Neutrophil (primary cell): ENCODE data around the gene SYNPO2.
"Not testable (repeated sequence)": the region's sequence is repeated elsewhere in the genome, so short reads cannot be mapped to it uniquely, and the experiment has no call there.

Experiments
- H3K27ac ChIP-seq: fragments of 200-600 bp; sonication (generic); 2 replicates; pipeline ENCODE4 v1.5.1; 2016; ENCODE audit warnings: mild to moderate bottlenecking, moderate library complexity
- H3K27me3 ChIP-seq: fragments of 200-600 bp; sonication (generic); 2 replicates; pipeline ENCODE4 v1.6.0; 2016; ENCODE audit warnings: mild to moderate bottlenecking
- H3K36me3 ChIP-seq: fragments of 200-600 bp; sonication (generic); 2 replicates; pipeline ENCODE4 v1.5.1; 2017
- H3K4me1 ChIP-seq, 2 experiments: fragments of 200-600 bp in 1 of 2; sonication (generic) in 1 of 2; 1 replicate in 1 of 2; 2 replicates in 1 of 2; pipeline versions ENCODE4 v1.5.1 to v1.6.1; 2013 to 2016; ENCODE audit warnings: low read depth in 1 of 2, low read length in 1 of 2, mild to moderate bottlenecking in 1 of 2, moderate library complexity in 1 of 2; ENCODE audit not compliant: control insufficient read depth in 1 of 2, insufficient read depth in 1 of 2
- H3K4me3 ChIP-seq, 2 experiments: fragments of 200-600 bp in 1 of 2; sonication (generic) in 1 of 2; 1 replicate in 1 of 2; 2 replicates in 1 of 2; pipeline ENCODE4 v1.5.1; 2013 to 2016; ENCODE audit warnings: low read depth in 1 of 2, low read length in 1 of 2, mild to moderate bottlenecking in 1 of 2, moderate library complexity in 1 of 2
- H3K9me3 ChIP-seq: fragments of 200-600 bp; sonication (generic); 2 replicates; pipeline ENCODE4 v1.5.1; 2016
- CTCF ChIP-seq: fragments of 200-600 bp; sonication (generic); IDR thresholded peaks from 2 replicates; pipeline ENCODE4 v1.5.1; 2016; ENCODE audit warnings: antibody characterized with exemption

SYNPO2 gene

GRCh38 chr4:119041951-119042560 is 153.4 kb downstream of the SYNPO2 start:
- Histone ChIP-seq H3K27ac (no peak overlapping the region), H3K36me3 (no peaks in the 10 kb centered on the region), H3K4me3 (no peak overlapping the region), H3K9me3 (no peaks in the 10 kb centered on the region), H3K27me3 (no peaks in the 10 kb centered on the region), H3K4me1 (no peaks in the 10 kb centered on the region)
- TF ChIP-seq CTCF, result no peak

- Histone ChIP-seq H3K27me3 (no peaks in the 10 kb centered on the region), H3K27ac (no peak overlapping the region), H3K4me3 (no peak overlapping the region), H3K36me3 (no peaks in the 10 kb centered on the region), H3K4me1 (no peaks in the 10 kb centered on the region), H3K9me3 (no peaks in the 10 kb centered on the region)
- no peak for TF ChIP-seq CTCF
These were observed 157.6 kb downstream of the SYNPO2 start for GRCh38 chr4:119046263-119046662.

- not testable (repeated sequence) for H3K27me3 ChIP-seq, H3K36me3 ChIP-seq, H3K4me1 ChIP-seq, H3K9me3 ChIP-seq, H3K27ac ChIP-seq, H3K4me3 ChIP-seq
These were observed 158.4 kb downstream of the SYNPO2 start for GRCh38 chr4:119047059-119047458.

- H3K9me3 ChIP-seq, result no peaks in the 10 kb centered on the region
- no peak for TF ChIP-seq CTCF
- no peak overlapping the region for H3K27ac ChIP-seq
- H3K4me1 ChIP-seq, result no peaks in the 10 kb centered on the region
- H3K36me3 ChIP-seq, result no peaks in the 10 kb centered on the region
- no peak overlapping the region for H3K4me3 ChIP-seq
- no peaks in the 10 kb centered on the region for H3K27me3 ChIP-seq
These were observed 159.8 kb downstream of the SYNPO2 start for GRCh38 chr4:119048446-119048845.

GRCh38 chr4:119049342-119049741 is 160.7 kb downstream of the SYNPO2 start:
- H3K9me3 ChIP-seq, result no peaks in the 10 kb centered on the region
- H3K36me3 ChIP-seq, result no peaks in the 10 kb centered on the region
- no peaks in the 10 kb centered on the region for H3K4me1 ChIP-seq
- no peak overlapping the region for H3K4me3 ChIP-seq
- TF ChIP-seq CTCF, result no peak
- no peaks in the 10 kb centered on the region for H3K27me3 ChIP-seq
- H3K27ac ChIP-seq, result no peak overlapping the region

GRCh38 chr4:119050527-119051090 is 162.0 kb downstream of the SYNPO2 start:
- Histone ChIP-seq H3K4me3 (no peak overlapping the region), H3K27me3 (no peaks in the 10 kb centered on the region), H3K36me3 (no peaks in the 10 kb centered on the region), H3K4me1 (no peaks in the 10 kb centered on the region), H3K27ac (no peak overlapping the region), H3K9me3 (no peaks in the 10 kb centered on the region)
- TF ChIP-seq CTCF, result no peak
